Measurements from ENCODE around the gene LUC7L3.

Gene LUC7L3

DNA sequence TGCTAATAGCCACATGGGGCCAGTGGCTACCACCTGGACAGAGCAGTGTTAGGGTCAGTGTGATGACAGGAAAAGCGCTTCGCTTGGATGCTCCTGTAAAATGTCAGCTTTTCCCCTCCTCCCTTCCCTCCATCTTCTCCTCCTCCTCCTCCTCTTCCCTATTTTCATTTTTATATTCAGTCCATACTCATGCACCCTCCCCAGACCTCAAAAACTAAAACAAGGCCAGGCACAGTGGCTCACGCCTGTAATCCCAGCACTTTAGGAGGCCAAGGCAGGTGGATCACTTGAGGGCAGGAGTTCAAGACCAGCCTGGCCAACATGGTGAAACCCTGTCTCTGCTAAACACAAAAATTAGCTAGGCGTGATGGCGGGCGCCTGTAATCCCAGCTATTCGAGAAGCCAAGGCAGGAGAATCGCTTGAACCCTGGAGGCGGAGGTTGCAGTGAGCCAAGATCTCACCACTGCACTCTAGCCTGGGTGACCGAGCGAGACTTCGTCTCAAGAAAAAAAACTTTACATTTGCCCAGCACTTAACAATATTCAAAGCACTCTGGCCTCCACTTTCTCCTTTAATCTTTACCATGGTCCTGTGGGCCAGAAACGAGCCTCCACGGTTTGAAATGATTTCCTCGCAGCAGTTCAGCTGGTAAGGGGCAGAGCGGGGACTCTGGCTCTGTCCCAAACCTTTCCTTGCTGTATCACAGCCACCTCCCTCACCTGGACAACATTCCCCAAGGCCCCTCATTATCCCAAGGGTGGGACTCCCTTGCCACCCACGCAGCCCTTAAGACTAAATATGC lies 33.5 kb upstream of the LUC7L3 start:
- in situ Hi-C loops (cut with HindIII; ENCODE audit: low sequenced_read_pairs) = no loop called here

DNA sequence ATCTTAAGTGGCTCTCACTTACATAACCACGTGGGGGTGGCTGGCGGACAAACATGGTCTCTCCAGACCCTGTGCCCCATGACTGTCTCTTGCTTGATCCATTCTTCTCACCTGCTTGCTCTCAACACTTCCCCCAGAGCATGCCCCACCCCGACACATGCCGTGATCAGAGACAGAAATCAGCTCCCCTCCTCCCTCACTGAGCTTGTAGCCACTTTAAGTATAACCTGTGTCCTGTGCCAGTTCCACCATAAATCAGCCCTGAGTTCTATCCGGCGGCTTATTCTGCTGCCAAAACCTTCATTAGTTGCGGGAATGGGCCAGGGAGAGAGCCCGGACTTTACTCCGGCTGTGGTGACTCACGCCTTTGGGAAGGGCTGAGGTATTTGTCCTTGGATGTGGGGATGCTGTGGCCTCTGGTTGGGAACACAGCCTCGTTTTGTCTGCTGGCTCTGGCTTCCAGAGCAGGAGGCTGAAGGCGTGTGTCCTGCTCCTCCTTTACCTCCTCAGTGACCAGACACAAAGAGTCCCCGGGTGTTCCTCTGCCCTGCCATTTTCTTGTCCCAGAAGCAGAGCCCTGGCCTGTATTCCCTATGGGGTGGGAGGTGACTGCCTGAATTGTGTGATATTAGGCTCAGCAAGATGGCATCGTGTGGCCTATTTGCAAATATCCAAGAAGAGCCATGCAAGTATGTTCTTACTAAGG lies 32.8 kb upstream of the LUC7L3 start:
- in situ Hi-C loops (cut with HindIII; ENCODE audit: low sequenced_read_pairs) = no loop called here

DNA sequence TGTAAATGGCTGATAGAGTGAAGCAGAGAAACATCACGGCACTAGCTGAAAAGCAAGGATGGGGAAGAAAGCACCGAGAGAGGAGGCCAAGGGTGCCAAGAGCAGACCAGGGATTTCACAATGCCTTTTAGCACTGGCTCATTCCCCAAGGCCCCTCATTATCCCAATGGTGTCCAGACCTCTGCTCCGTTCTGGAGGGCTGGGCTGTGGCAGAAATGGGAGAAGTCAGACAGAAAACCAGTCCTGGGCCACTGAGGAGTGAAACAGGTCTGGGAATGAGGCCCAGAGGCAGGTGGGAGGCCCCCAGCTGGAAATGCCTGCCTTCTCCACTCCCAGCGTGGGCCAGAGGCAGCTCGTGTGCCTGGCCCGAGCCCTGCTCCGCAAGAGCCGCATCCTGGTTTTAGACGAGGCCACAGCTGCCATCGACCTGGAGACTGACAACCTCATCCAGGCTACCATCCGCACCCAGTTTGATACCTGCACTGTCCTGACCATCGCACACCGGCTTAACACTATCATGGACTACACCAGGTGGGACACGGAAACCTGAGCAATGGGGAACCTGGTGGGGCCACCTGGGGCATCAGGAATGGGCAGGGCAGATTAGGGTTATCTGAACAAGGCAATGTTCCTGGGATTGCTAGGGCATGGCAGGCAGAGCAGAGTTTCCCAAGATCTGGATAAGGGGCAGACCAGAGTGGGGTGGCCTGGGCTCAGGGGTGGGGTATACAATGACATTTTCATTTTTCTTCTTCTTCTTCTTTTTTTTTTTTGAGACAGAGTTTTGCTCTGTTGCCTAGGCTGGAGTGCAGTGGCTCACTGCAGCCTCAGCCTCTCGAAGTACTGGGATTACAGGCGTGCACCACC lies 32.0 kb upstream of the LUC7L3 start:
- in situ Hi-C loops (cut with HindIII; ENCODE audit: low sequenced_read_pairs) = no loop called here

- in situ Hi-C loops (cut with HindIII; ENCODE audit: low sequenced_read_pairs) = no loop called here
Measured at GRCh38 chr17:50688245-50688644, 31.2 kb upstream of the LUC7L3 start.

DNA sequence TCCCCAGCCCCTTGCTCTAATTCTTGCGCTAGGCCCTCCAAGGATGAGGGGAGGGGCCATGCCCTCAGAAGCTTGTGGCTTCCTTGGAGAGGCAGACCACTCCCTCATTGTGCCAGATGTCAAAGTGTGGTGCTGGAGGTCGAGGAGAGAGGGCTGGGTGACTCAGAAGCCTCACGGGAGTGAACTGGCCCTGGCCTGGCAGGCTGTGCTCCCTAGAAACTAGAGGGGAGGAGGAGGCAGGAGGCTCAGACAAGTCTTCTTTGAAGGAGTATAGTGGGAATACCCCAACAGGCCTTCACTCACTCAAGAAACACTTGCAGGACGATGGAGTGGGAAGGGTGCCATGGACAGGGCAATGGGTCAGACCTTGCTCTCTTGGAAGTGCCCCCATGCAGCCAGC lies 30.2 kb upstream of the LUC7L3 start:
- in situ Hi-C loops (cut with HindIII; ENCODE audit: low sequenced_read_pairs) = no loop called here

GRCh38 chr17:50689956-50690886 lies 29.2 kb upstream of the LUC7L3 start:
- in situ Hi-C loops (cut with HindIII; ENCODE audit: low sequenced_read_pairs) = no loop called here

- in situ Hi-C loops (cut with HindIII; ENCODE audit: low sequenced_read_pairs) = no loop called here
Measured at GRCh38 chr17:50690887-50691549, 28.4 kb upstream of the LUC7L3 start.

- in situ Hi-C loops (cut with HindIII; ENCODE audit: low sequenced_read_pairs) = no loop called here
Measured at GRCh38 chr17:50691550-50692447, 27.6 kb upstream of the LUC7L3 start.

DNA sequence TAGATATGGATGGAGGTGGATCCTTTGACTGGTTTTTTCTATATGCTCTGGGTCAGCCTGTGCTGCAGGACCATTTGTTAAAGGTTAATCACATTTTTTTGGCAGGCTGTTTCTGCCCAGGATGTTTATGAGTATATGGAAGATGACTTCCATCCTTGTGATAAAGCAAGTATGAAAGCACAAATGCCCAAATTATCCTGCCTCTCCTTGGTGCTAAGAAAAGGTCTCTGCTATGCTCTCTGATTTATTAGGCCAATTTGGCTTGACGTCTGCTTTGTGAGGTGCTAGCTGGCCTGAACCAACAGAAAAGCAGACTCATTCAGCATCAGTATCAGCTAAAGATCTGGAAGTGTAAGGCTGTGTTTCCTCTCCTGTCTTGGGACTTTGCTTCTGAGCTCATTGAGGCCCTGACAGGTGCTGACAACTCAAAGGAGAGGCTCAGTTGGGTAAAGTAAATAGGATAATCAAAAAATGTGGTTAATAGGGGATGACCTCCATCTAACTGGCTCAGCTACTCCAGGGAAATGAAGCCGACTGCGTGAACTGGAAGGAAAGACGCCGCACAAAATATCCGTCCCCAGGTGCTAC lies 26.9 kb upstream of the LUC7L3 start:
- in situ Hi-C loops (cut with HindIII; ENCODE audit: low sequenced_read_pairs) = no loop called here

DNA sequence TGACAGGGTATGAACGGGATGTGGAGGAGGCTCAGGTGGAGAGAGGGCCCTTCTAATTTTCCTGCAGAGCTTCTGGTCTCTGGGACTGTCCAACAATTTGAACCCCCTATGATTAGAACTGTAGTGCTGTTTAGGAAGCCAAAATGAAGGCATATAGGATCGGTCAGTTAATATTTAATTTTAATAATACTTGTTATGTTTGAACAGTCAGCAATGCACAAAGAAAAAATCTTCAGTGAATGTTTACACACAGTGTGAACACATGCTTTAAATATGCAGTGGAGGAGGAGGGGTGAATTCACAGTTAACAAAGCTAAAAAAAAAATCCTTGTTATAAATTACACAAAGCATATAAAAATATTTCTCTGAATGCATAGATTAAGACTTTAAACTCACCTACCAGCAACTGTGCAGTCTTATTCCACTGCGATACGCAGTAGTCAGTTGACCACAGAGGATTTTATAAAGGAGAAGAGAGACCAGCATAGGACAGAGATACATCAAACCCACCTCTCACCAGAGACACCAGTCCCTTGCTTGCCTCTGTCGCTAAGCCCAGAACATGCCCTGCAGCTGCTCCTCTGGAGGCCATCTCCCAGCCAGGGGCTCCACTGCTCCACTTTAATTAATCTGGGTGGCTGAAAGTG lies 26.2 kb upstream of the LUC7L3 start:
- in situ Hi-C loops (cut with HindIII; ENCODE audit: low sequenced_read_pairs) = no loop called here

- in situ Hi-C loops (cut with HindIII; ENCODE audit: low sequenced_read_pairs) = no loop called here
Measured at GRCh38 chr17:50696365-50696879, 23.0 kb upstream of the LUC7L3 start.

GRCh38 chr17:50697062-50697461 lies 22.3 kb upstream of the LUC7L3 start:
- in situ Hi-C loops (cut with HindIII; ENCODE audit: low sequenced_read_pairs) = no loop called here

DNA sequence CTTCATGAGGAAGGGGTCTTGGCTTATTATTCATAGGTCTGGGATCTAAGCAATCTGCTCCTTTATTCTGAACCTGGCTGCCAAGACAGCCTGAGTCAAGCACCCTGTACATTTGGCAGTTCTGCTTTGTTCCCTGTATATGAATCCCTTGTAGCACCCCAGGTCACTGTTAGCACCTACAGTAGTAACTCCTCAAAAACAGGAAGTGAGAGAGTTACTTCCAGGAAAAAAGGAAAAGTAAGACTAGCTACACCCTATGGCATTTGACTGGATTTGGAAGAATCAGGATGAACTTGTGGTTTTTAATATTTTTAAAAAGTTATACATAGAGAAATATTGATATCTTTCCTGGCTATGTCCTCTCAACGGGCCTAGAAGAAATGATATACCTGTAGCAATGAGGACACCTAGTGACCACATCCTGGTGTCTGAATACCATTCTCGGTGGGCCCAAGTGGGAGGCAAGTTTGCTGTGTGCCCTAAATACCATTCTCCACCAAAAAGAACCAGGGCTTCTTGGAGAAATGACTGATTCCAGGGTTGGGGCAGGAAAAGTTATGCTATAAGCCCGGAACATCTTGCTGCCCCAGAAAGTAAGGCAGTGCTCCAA lies 21.6 kb upstream of the LUC7L3 start:
- in situ Hi-C loops (cut with HindIII; ENCODE audit: low sequenced_read_pairs) = no loop called here

DNA sequence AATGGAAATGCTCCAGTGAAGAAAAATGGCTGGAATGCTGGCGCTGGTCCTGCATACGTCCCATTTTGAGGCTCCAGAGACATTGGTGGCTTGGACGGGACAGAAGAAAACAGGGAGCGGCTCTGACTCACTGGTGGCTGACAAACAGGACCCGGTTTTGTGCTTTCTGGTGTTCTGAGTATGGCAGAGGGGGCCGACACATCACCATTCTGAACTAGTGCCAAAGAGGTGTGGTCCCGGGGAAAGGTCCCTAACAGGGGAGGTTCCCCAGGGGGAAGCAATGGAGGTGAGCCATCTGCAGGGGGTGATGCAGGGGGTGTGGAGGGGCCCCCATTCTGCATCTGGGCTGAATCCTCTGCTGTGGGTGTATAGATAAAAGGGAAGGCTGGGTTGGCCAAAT lies 20.0 kb upstream of the LUC7L3 start:
- in situ Hi-C loops (cut with HindIII; ENCODE audit: low sequenced_read_pairs) = no loop called here

DNA sequence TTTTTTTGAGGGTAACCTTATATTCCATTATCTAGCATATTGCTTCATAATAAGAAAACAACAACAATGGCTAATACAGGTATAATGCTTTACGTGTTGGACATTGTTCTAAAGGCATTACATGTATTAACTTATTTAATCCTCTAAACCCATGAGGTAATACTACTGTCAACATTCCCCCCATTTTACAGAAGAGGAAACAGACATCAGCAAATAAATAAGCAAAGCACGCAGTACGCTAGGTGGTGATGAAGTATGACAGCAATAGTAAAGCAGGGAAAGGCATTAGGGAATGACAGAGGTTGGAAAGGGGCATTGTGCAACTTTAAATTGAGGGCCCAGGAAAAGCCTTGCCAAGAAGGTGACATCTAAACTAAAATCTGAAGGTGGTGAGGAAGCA lies 16.2 kb upstream of the LUC7L3 start:
- in situ Hi-C loops (cut with HindIII; ENCODE audit: low sequenced_read_pairs) = loop anchor here (5.0 kb wide), 2 partner anchors 59 to 66 kb away; no protein-coding TSS in a partner anchor

- in situ Hi-C loops (cut with HindIII; ENCODE audit: low sequenced_read_pairs) = no loop called here
Measured at GRCh38 chr17:50707289-50708049, 11.9 kb upstream of the LUC7L3 start, which contains the start of gene ANKRD40. ANKRD40 (minus strand) TSS chr17:50707914; CDS start chr17:50707654, 260 bp downstream.
